HG03432 (cell line): ENCODE measurements around the gene SLC35F3.
"Not testable (repeated sequence)": the region's sequence is repeated elsewhere in the genome, so short reads cannot be mapped to it uniquely, and the experiment has no call there.

Experiments
- ATAC-seq: cut with Tn5 transposase; IDR thresholded peaks from one replicate; pipeline ENCODE4 v1.9.1; 2021; ENCODE audit warnings: mild to moderate bottlenecking, moderate library complexity; ENCODE audit not compliant: unreplicated experiment

The SLC35F3 gene

GRCh38 chr1:234243521-234244260 is 339.2 kb downstream of the SLC35F3 start:
- ATAC-seq, result no peak

GRCh38 chr1:234244482-234244881 is 340.0 kb downstream of the SLC35F3 start:
- peak; percentile 36 for ATAC-seq

- ATAC-seq, result peak; percentile 88
Observed at GRCh38 chr1:234246638-234247116, 342.2 kb downstream of the SLC35F3 start.

GRCh38 chr1:234247746-234248145 is 343.3 kb downstream of the SLC35F3 start:
- not testable (repeated sequence) for ATAC-seq

GRCh38 chr1:234250747-234251146 is 346.3 kb downstream of the SLC35F3 start:
- ATAC-seq, result no peak

- ATAC-seq, result peak; percentile 49
Observed at GRCh38 chr1:234253732-234254131, 349.3 kb downstream of the SLC35F3 start.

- ATAC-seq, result no peak
Observed at GRCh38 chr1:234256359-234256758, 351.9 kb downstream of the SLC35F3 start.

GRCh38 chr1:234258071-234258470 is 353.6 kb downstream of the SLC35F3 start:
- no peak for ATAC-seq

- ATAC-seq, result no peak
Observed at GRCh38 chr1:234260578-234260977, 356.1 kb downstream of the SLC35F3 start.

GRCh38 chr1:234261545-234261944 is 357.1 kb downstream of the SLC35F3 start:
- no peak for ATAC-seq

GRCh38 chr1:234262007-234262753 is 357.7 kb downstream of the SLC35F3 start:
- no peak for ATAC-seq

GRCh38 chr1:234262754-234263105 is 358.3 kb downstream of the SLC35F3 start:
- ATAC-seq, result no peak

GRCh38 chr1:234264832-234265231 is 360.4 kb downstream of the SLC35F3 start:
- ATAC-seq, result no peak

- ATAC-seq, result no peak
Observed at GRCh38 chr1:234265321-234265720, 360.8 kb downstream of the SLC35F3 start.

- no peak for ATAC-seq
Observed at GRCh38 chr1:234265861-234266260, 361.4 kb downstream of the SLC35F3 start.

GRCh38 chr1:234270093-234270492 is 365.6 kb downstream of the SLC35F3 start:
- no peak for ATAC-seq

- peak; percentile 2 for ATAC-seq
Observed at GRCh38 chr1:234270581-234271242, 366.2 kb downstream of the SLC35F3 start.

GRCh38 chr1:234271243-234271606 is 366.7 kb downstream of the SLC35F3 start:
- ATAC-seq, result peak; percentile 96

GRCh38 chr1:234272656-234273312 is 368.3 kb downstream of the SLC35F3 start:
- no peak for ATAC-seq

GRCh38 chr1:234273981-234274380 is 369.5 kb downstream of the SLC35F3 start:
- no peak for ATAC-seq

- ATAC-seq, result no peak
Observed at GRCh38 chr1:234276151-234276788, 371.8 kb downstream of the SLC35F3 start.
